GM18505 (cell line): ENCODE measurements around the gene KLLN.
"Not testable (repeated sequence)": the region's sequence is repeated elsewhere in the genome, so short reads cannot be mapped to it uniquely, and the experiment has no call there.

Experiments
- ATAC-seq: cut with Tn5 transposase; IDR thresholded peaks from one replicate; pipeline ENCODE4 v1.9.1; 2021; ENCODE audit not compliant: unreplicated experiment
- POLR2A ChIP-seq: IDR thresholded peaks from 4 replicates; pipeline ENCODE4 v1.6.1; 2011; ENCODE audit warnings: borderline replicate concordance; ENCODE audit not compliant: insufficient read depth, insufficient read length; ENCODE audit errors: extremely low read depth

KLLN gene

GRCh38 chr10:87873656-87874055 lies 10.3 kb upstream of the KLLN start:
- TF ChIP-seq POLR2A, result no peak
- no peak for ATAC-seq

GRCh38 chr10:87872828-87873227 lies 9.5 kb upstream of the KLLN start:
- ATAC-seq, result no peak
- TF ChIP-seq POLR2A, result no peak

GRCh38 chr10:87869773-87870551 lies 6.6 kb upstream of the KLLN start:
- ATAC-seq, result no peak
- no peak for TF ChIP-seq POLR2A

GRCh38 chr10:87869139-87869538 lies 5.8 kb upstream of the KLLN start:
- not testable (repeated sequence) for ATAC-seq

DNA sequence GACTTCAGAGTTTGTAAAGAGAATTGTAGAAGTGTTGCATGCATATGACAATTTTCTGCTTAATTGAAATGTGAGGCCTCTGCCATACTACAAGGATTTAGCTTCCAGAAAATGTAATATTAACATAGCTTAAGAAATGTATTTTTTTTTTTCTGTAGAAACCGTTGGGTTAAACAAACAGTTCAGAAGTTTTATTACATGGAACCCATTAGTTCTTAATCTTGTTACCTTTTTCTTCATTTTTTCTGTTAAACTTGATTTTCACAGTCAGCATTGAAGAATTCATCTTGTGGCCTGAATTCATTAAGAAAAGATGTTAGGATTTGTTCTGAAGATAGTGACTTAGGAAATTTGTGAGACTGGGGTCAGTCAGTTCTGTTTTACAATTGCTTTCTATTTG lies 4.9 kb upstream of the KLLN start:
- no peak for TF ChIP-seq POLR2A
- ATAC-seq, result no peak

DNA sequence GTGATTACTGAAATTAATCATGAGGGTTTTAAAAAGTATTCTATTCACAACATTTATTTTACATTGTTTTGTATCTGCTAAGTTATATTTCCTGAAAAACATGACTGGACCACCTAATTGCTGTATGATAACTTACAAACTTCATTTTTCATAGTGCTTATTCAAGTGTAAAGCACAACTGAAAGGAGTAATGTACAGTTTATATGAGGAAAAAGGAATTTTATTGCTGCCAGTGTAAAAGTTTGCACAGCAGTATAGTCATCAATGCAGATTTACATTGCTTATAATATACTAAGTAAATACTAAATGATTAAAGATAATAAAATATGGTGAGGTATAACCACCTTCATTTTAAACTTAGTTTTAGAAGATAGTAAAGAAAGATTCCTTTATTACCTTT lies 4.1 kb upstream of the KLLN start:
- no peak for ATAC-seq
- no peak for TF ChIP-seq POLR2A

DNA sequence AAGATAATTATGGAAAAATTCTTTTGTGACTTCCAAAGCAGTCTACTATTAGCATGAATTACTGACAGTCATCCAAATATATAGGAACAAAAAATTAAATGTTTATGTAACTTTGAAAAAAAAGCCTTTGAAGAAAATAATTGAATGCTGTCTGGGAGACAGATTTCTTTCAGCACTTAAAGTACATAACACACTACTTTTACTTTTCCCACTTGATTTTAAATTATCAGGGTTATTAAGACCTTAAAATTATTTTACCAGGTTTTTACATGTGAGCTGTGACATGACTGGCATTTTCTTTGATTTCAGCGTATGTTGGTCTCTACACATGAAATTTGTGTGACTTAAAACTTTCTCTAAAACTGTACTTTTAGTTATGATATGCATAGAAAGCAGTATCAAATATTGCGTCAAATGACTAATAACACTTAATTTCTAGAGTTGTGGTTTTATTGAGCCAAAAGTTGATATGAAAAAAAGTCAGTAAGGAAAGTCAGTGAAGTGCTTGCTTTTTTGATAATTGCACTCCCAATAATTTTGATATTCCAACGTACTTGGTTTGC lies 3.2 kb upstream of the KLLN start:
- no peak for ATAC-seq
- TF ChIP-seq POLR2A, result no peak

DNA sequence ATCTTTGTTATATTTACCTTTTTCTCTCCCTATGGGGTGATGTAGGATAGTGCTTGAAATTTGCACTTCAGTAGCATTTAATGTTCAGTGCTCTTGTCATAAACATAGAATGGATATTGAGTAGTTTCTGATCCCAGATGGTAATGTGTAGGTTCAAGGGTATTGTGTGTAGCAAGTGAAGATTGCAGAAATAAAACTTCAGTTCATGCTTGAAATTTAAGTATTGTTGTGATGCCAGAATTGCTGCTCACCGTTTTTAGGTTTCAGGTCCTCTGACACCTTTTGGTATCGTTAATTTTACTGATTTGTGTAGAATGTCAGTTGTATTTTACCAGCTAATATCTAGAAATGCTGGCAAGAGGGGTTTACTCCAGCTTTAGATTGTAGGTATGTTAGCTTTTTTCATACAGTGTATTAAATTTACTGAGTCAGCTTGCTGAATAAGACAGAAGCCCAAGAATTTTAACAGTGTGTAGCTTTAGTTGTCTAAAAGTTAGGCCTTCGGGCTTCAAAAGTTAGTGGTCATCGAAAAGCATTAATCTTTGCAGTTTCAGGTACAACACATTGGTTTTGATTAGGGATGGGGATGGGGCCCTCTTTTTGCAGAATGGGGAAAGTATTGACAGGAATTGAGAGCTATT lies 2.0 kb upstream of the KLLN start:
- TF ChIP-seq POLR2A, result no peak
- no peak for ATAC-seq

- no peak for TF ChIP-seq POLR2A
These were observed 1.2 kb upstream of the KLLN start for GRCh38 chr10:87864496-87865059.

DNA sequence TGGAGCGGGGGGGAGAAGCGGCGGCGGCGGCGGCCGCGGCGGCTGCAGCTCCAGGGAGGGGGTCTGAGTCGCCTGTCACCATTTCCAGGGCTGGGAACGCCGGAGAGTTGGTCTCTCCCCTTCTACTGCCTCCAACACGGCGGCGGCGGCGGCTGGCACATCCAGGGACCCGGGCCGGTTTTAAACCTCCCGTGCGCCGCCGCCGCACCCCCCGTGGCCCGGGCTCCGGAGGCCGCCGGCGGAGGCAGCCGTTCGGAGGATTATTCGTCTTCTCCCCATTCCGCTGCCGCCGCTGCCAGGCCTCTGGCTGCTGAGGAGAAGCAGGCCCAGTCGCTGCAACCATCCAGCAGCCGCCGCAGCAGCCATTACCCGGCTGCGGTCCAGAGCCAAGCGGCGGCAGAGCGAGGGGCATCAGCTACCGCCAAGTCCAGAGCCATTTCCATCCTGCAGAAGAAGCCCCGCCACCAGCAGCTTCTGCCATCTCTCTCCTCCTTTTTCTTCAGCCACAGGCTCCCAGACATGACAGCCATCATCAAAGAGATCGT lies 690 bp upstream of the KLLN start:
- peak; percentile 7 for ATAC-seq

More at GRCh38 chr10:87864496-87865059, 1.2 kb upstream of the KLLN start:
- ATAC-seq, result no peak

DNA sequence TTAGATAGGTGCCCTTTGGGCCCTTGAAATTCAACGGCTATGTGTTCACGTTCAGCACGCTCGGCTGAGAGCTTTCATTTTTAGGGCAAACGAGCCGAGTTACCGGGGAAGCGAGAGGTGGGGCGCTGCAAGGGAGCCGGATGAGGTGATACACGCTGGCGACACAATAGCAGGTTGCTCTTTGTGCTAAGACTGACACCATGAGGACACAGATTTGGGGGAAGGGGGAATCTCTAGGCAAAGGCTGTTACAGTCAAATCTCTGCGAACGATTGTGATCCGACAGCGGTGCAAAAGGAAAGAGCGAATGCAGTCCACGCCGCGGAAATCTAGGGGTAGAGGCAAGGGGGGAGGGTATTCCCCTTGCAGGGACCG lies 667 bp downstream of the KLLN start:
- peak; percentile 10 for ATAC-seq
- TF ChIP-seq POLR2A, result no peak

- TF ChIP-seq POLR2A, result peak; percentile 89
- peak; percentile 52 for ATAC-seq
These were observed 1.2 kb downstream of the KLLN start for GRCh38 chr10:87861953-87862678.

GRCh38 chr10:87861566-87861952 lies 1.8 kb downstream of the KLLN start:
- ATAC-seq, result peak; percentile 10
- TF ChIP-seq POLR2A, result no peak
